HepG2 (cell line): ENCODE data around the gene NIPAL3. TPM values are rescaled to one million over a fixed set of nuclear protein-coding genes. Genes with fewer than 3 reads are reported as not detected.

ENCODE experiments used
- ATAC-seq: fragments of 200-7000 bp; cut with Tn5 transposase; 3 replicates; pipeline ENCODE4 v1.9.1; 2020; ENCODE audit warnings: mild to moderate bottlenecking, moderate library complexity
- BruUV-seq: library from RNA; stranded (reverse); fragments of 400-500 nt; replicated peaks from 2 replicates; lab custom pipeline; 2021; lab: Mats Ljungman, UMichigan
- CTCF ChIA-PET: fragments of 300-600 bp; formaldehyde crosslinking; extraction: SDS; loops from one replicate; lab custom pipeline; 2021; ENCODE audit warnings: low total read pairs, inconsistent platforms, low intra/inter-chr PET ratio; lab: Yijun Ruan, JAX
- POLR2A ChIA-PET: fragments of 350-600 bp; sonication (Branson Sonifier 250); formaldehyde crosslinking; loops from one replicate; lab custom pipeline; 2020; ENCODE audit warnings: antibody characterized with exemption, inconsistent platforms; lab: Yijun Ruan, JAX
- DNase-seq: peaks from one replicate; pipeline ENCODE4 v3.0.0-alpha.2; 2015; ENCODE audit warnings: low spot score
- FAIRE-seq: peaks from 3 replicates; lab custom pipeline; 2011; peaks lifted over from hg19 to GRCh38; lab: Jason Lieb, UNC
- H2AFZ ChIP-seq: one replicate; pipeline ENCODE4 v1.6.1; 2011; ENCODE audit warnings: low read length, inconsistent platforms
- H3K27ac ChIP-seq: fragments of 300-600 bp; 3 replicates; pipeline ENCODE4 v1.8.0; 2011; ENCODE audit warnings: mixed run types, mild to moderate bottlenecking, mixed read lengths, low read length, inconsistent platforms; ENCODE audit not compliant: insufficient read depth; ENCODE audit errors: extremely low read length
- H3K27me3 ChIP-seq, 2 experiments: fragments of 200-600 bp in 1 of 2; 2 replicates in 1 of 2; 3 replicates in 1 of 2; pipeline versions ENCODE4 v1.6.0 to v1.8.0; 2011; ENCODE audit warnings: low read length in 2 of 2, mild to moderate bottlenecking in 2 of 2, moderate library complexity in 2 of 2, inconsistent platforms in 1 of 2; ENCODE audit not compliant: insufficient read depth in 2 of 2, control insufficient read depth in 1 of 2
- H3K36me3 ChIP-seq, 2 experiments: fragments of 200-600 bp in 1 of 2; replicated peaks in 1 of 2; 2 replicates in 1 of 2; 3 replicates in 1 of 2; pipeline versions ENCODE4 v1.5.1 to v1.8.0; 2011; ENCODE audit warnings: low read length in 2 of 2, inconsistent platforms in 1 of 2; ENCODE audit not compliant: insufficient read depth in 2 of 2, control insufficient read depth in 1 of 2
- H3K4me1 ChIP-seq: 2 replicates; pipeline ENCODE4 v1.5.1; 2012; ENCODE audit warnings: low read length, inconsistent platforms; ENCODE audit not compliant: insufficient read depth
- H3K4me2 ChIP-seq: 2 replicates; pipeline ENCODE4 v1.6.0; 2011; ENCODE audit warnings: low read depth, low read length, inconsistent platforms
- H3K4me3 ChIP-seq, 3 experiments: fragments of 200-600 bp in 1 of 3; sonication (generic), shearing (Covaris generic) in 1 of 3; replicated peaks in 1 of 3; 2 replicates each; pipeline ENCODE4 v1.5.1; 2011 to 2016; ENCODE audit warnings: low read length in 3 of 3, inconsistent platforms in 2 of 3, low read depth in 2 of 3, mild to moderate bottlenecking in 2 of 3, control low read depth in 1 of 3, mixed read lengths in 1 of 3; ENCODE audit not compliant: insufficient read depth in 1 of 3
- H3K79me2 ChIP-seq: one replicate; pipeline ENCODE4 v1.6.1; 2011; ENCODE audit warnings: low read length, inconsistent platforms; ENCODE audit not compliant: insufficient read depth
- H3K9ac ChIP-seq: 2 replicates; pipeline ENCODE4 v1.6.0; 2011; ENCODE audit warnings: mild to moderate bottlenecking, low read depth, low read length, inconsistent platforms; ENCODE audit not compliant: insufficient read depth
- H3K9me3 ChIP-seq: 2 replicates; pipeline ENCODE4 v1.5.1; 2012; ENCODE audit warnings: mild to moderate bottlenecking, low read length
- H4K20me1 ChIP-seq: 2 replicates; pipeline ENCODE4 v1.6.0; 2011; ENCODE audit warnings: inconsistent platforms, mild to moderate bottlenecking, low read length, moderate library complexity; ENCODE audit not compliant: insufficient read depth
- ARHGAP35 ChIP-seq: sonication (generic); formaldehyde crosslinking; IDR thresholded peaks from 2 replicates; pipeline ENCODE4 v1.9.0; 2022; ENCODE audit warnings: mild to moderate bottlenecking, inconsistent platforms, moderate library complexity, missing genetic modification reagents, borderline replicate concordance
- BORCS8-MEF2B ChIP-seq: sonication (generic); formaldehyde crosslinking; IDR thresholded peaks from 2 replicates; pipeline ENCODE4 v1.8.0; 2022; ENCODE audit warnings: mild to moderate bottlenecking, missing genetic modification reagents
- DDIT3 ChIP-seq: sonication (generic); formaldehyde crosslinking; IDR thresholded peaks from 2 replicates; pipeline ENCODE4 v1.4.0; 2020; ENCODE audit warnings: mild to moderate bottlenecking, missing genetic modification reagents
- DZIP1 ChIP-seq: sonication (generic); formaldehyde crosslinking; IDR thresholded peaks from 2 replicates; pipeline ENCODE4 v1.5.0; 2020; ENCODE audit warnings: mild to moderate bottlenecking, missing genetic modification reagents
- FOXP1 ChIP-seq, 2 experiments: fragments of 450-650 bp in 1 of 2; IDR thresholded peaks; 2 replicates each; pipeline ENCODE4 v1.6.1; 2017 to 2018; ENCODE audit warnings: antibody characterized with exemption in 1 of 2
- NKX3-1 ChIP-seq: sonication (generic); formaldehyde crosslinking; IDR thresholded peaks from 2 replicates; pipeline ENCODE4 v1.5.0; 2020; ENCODE audit warnings: missing genetic modification reagents
- SP4 ChIP-seq: sonication (generic); formaldehyde crosslinking; IDR thresholded peaks from 2 replicates; pipeline ENCODE4 v1.8.1; 2023; ENCODE audit warnings: mild to moderate bottlenecking, missing genetic modification reagents
- TARDBP ChIP-seq: sonication (generic); formaldehyde crosslinking; IDR thresholded peaks from 2 replicates; pipeline ENCODE4 v1.8.0; 2022; ENCODE audit warnings: mild to moderate bottlenecking, missing genetic modification reagents
- THAP11 ChIP-seq: IDR thresholded peaks from 2 replicates; pipeline ENCODE4 v1.6.1; 2016; ENCODE audit warnings: missing biosample characterization, missing genetic modification reagents
- ZBTB44 ChIP-seq: sonication (generic); formaldehyde crosslinking; IDR thresholded peaks from 2 replicates; pipeline ENCODE4 v1.4.0; 2020; ENCODE audit warnings: missing genetic modification reagents
- ZBTB7B ChIP-seq: sonication (generic); formaldehyde crosslinking; IDR thresholded peaks from 2 replicates; pipeline ENCODE4 v1.4.0; 2020; ENCODE audit warnings: missing genetic modification reagents
- ZFP37 ChIP-seq: sonication (generic); formaldehyde crosslinking; IDR thresholded peaks from 2 replicates; pipeline ENCODE4 v1.4.0; 2020; ENCODE audit warnings: missing genetic modification reagents, borderline replicate concordance
- ZNF317 ChIP-seq: sonication (generic); formaldehyde crosslinking; IDR thresholded peaks from 2 replicates; pipeline ENCODE4 v1.5.0; 2020; ENCODE audit warnings: mild to moderate bottlenecking, missing genetic modification reagents
- ZNF362 ChIP-seq: sonication (generic); formaldehyde crosslinking; IDR thresholded peaks from 2 replicates; pipeline ENCODE4 v1.4.0; 2020; ENCODE audit warnings: missing genetic modification reagents, mild to moderate bottlenecking, borderline replicate concordance
- ZNF891 ChIP-seq: sonication (generic); formaldehyde crosslinking; IDR thresholded peaks from 2 replicates; pipeline ENCODE4 v1.5.0; 2020; ENCODE audit warnings: mild to moderate bottlenecking, missing genetic modification reagents
- WGBS: methylation state at CpG from one replicate; pipeline ENCODE4 v1.1.6; 2017; ENCODE audit warnings: low lambda C conversion rate; 5-methylcytosine and 5-hydroxymethylcytosine counted together
- in situ Hi-C: cut with HindIII; loops from 2 replicates; pipeline ENCODE4 v1.10.0; 2017; ENCODE audit warnings: low pct_unique_long_range_greater_than_20kb; ENCODE audit not compliant: extremely low pct_ligation_motif_present
- intact Hi-C: fragments of 100-400 bp; cut with micrococcal nuclease; formaldehyde crosslinking; loops from one replicate; pipeline ENCODE4 v1.10.0; 2022; ENCODE audit not compliant: unreplicated experiment
- polyA plus RNA-seq, 8 experiments: library from polyadenylated mRNA; depleted of rRNA in 3 of 8; stranded (reverse) in 7 of 8; unstranded in 1 of 8; fragments of >200 nt; fragmentation: Illumina TruSeq in 4 of 8; extraction: Trizol in 4 of 8; gene quantifications; 2 replicates each; pipeline versions ENCODE4 v1.2.1 to v1.2.3, GENCODE V29; 2011 to 2016; ENCODE audit warnings: low read depth in 4 of 8, missing spikeins in 1 of 8, mixed read lengths in 1 of 8; ENCODE audit not compliant: insufficient read depth in 1 of 8
- total RNA-seq, 5 experiments: library from RNA; depleted of rRNA; stranded (reverse); fragments of >200 nt; fragmentation: Illumina TruSeq; extraction: Trizol; gene quantifications; 2 replicates each; pipeline ENCODE4 v1.2.3, GENCODE V29; 2016; ENCODE audit warnings: low read depth in 1 of 5

Gene NIPAL3
- total and polyA plus RNA-seq, 2 of the 13 experiments (the other 11 are each of a cell fraction or from before 2014, with no cell fraction given) = 5.6 to 8.6 TPM

GRCh38 chr1:24450316-24450715 lies 34.7 kb downstream of the NIPAL3 start:
- Histone ChIP-seq H3K4me3 (no peak overlapping the region), H3K4me1 (no peaks in the 10 kb centered on the region), H3K27me3 (no peaks in the 10 kb centered on the region), H2AFZ (no peak overlapping the region), H3K9me3 (no peaks in the 10 kb centered on the region), H3K27ac (no peak overlapping the region), H3K9ac (no peak overlapping the region), H3K36me3 (peaks cover 0 to 8% of the 10 kb centered on the region in 2 experiments; a peak in 3 of 5 replicates), H3K79me2 (no peaks in the 10 kb centered on the region), H4K20me1 (no peaks in the 10 kb centered on the region), H3K4me2 (no peak overlapping the region)
- 96% methylated on average over 4 of the region's 4 CpGs for WGBS
- intact Hi-C loops = no loop called here
- in situ Hi-C loops = no loop called here
- ChIA-PET POLR2A (no interaction called here), CTCF (no interaction called here)
- no TSS peak for BruUV-seq
- ATAC-seq (no peak), FAIRE-seq (no peak), DNase-seq (no peak)
- TF ChIP-seq FOXP1 (IDR thresholded peaks at IDR 0.05) = no peak
- TF ChIP-seq FOXP1 (CRISPR knock-in tag; IDR thresholded peaks at IDR 0.05) = no peak
- no peak for TF ChIP-seq ZFP37 (CRISPR knock-in tag)
- TF ChIP-seq ZBTB44 (CRISPR knock-in tag) = no peak
- TF ChIP-seq DZIP1 (CRISPR knock-in tag) = no peak
- no peak for TF ChIP-seq ZBTB7B
- no peak for TF ChIP-seq TARDBP
- TF ChIP-seq DDIT3 (CRISPR knock-in tag) = no peak
- TF ChIP-seq BORCS8-MEF2B = no peak
- no peak for TF ChIP-seq ZNF891
- TF ChIP-seq NKX3-1 = no peak
- TF ChIP-seq SP4 = no peak
- no peak for TF ChIP-seq ZNF362 (CRISPR knock-in tag)
- TF ChIP-seq ARHGAP35 (CRISPR knock-in tag) = no peak
- no peak for TF ChIP-seq ZNF317 (CRISPR knock-in tag)
- no peak for TF ChIP-seq THAP11 (CRISPR knock-in tag)
